H1 (cell line): ENCODE results near the gene RNF10. TPM values are rescaled to one million over a fixed set of nuclear protein-coding genes. Genes with fewer than 3 reads are reported as not detected.
A peak's percentile ranks its signal among the peaks of the same experiment; 100 is the strongest.

ENCODE experiments used
- ASH2L ChIP-seq: fragments of 200-600, 300-600 bp; sonication (generic); IDR thresholded peaks from one replicate; pipeline ENCODE4 v1.7.1; 2017; ENCODE audit warnings: low read length
- CHD2 ChIP-seq: IDR thresholded peaks from 2 replicates; pipeline ENCODE4 v1.6.1; 2012; ENCODE audit warnings: low read length, improper control_type of control experiment
- EP300 ChIP-seq, 2 experiments: IDR thresholded peaks; 1 replicate in 1 of 2; 2 replicates in 1 of 2; pipeline ENCODE4 v1.6.1; 2011 to 2012; ENCODE audit warnings: low read depth in 2 of 2, low read length in 2 of 2, mild to moderate bottlenecking in 2 of 2, borderline replicate concordance in 1 of 2, inconsistent platforms in 1 of 2, moderate library complexity in 1 of 2
- GABPA ChIP-seq: IDR thresholded peaks from 2 replicates; pipeline ENCODE4 v1.6.1; 2011; ENCODE audit warnings: mild to moderate bottlenecking, low read length, moderate library complexity, borderline replicate concordance; ENCODE audit not compliant: insufficient read depth
- GTF2F1 ChIP-seq: IDR thresholded peaks from 2 replicates; pipeline ENCODE4 v1.6.1; 2012; ENCODE audit warnings: low read depth, low read length, improper control_type of control experiment, borderline replicate concordance
- JUND ChIP-seq: IDR thresholded peaks from 2 replicates; pipeline ENCODE4 v1.6.1; 2011; ENCODE audit warnings: mild to moderate bottlenecking, improper control_type of control experiment, low read length
- KDM5A ChIP-seq: fragments of 200-600 bp; IDR thresholded peaks from 2 replicates; pipeline ENCODE4 v1.7.1; 2012; ENCODE audit warnings: mild to moderate bottlenecking, low read length, inconsistent platforms, mixed read lengths
- NANOG ChIP-seq: IDR thresholded peaks from 2 replicates; pipeline ENCODE4 v1.6.1; 2011; ENCODE audit warnings: low read length, low read depth, mild to moderate bottlenecking, inconsistent platforms; ENCODE audit not compliant: insufficient read depth, poor library complexity, severe bottlenecking
- NRF1 ChIP-seq: IDR thresholded peaks from 2 replicates; pipeline ENCODE4 v1.6.1; 2011; ENCODE audit warnings: mild to moderate bottlenecking, low read depth, low read length, improper control_type of control experiment
- PHF8 ChIP-seq: fragments of 200-600 bp; sonication (generic); conservative IDR thresholded peaks from 2 replicates; pipeline ENCODE4 v1.7.1; 2012; ENCODE audit warnings: low read depth, mild to moderate bottlenecking, inconsistent platforms, low read length, moderate library complexity
- RFX5 ChIP-seq: IDR thresholded peaks from 2 replicates; pipeline ENCODE4 v1.6.1; 2011; ENCODE audit warnings: low read depth, low read length, improper control_type of control experiment, borderline replicate concordance
- RXRA ChIP-seq: IDR thresholded peaks from 2 replicates; pipeline ENCODE4 v1.6.1; 2011; ENCODE audit warnings: low read depth, mild to moderate bottlenecking, low read length, moderate library complexity; ENCODE audit not compliant: insufficient read depth
- SAP30 ChIP-seq: fragments of 300-600 bp; sonication (generic); IDR thresholded peaks from 2 replicates; pipeline ENCODE4 v1.7.1; 2012; ENCODE audit warnings: low read length, moderate library complexity, mild to moderate bottlenecking, inconsistent platforms; ENCODE audit not compliant: insufficient read depth, insufficient replicate concordance
- SP4 ChIP-seq: IDR thresholded peaks from 2 replicates; pipeline ENCODE4 v1.6.1; 2012; ENCODE audit warnings: low read length, inconsistent platforms
- SUZ12 ChIP-seq: fragments of 200-600 bp; sonication (generic); IDR thresholded peaks from 2 replicates; pipeline ENCODE4 v1.6.1; 2012; ENCODE audit warnings: mild to moderate bottlenecking, inconsistent platforms, low read length, moderate library complexity, mixed read lengths
- TAF1 ChIP-seq: IDR thresholded peaks from 2 replicates; pipeline ENCODE4 v1.6.1; 2011; ENCODE audit warnings: mild to moderate bottlenecking, low read depth, low read length
- TEAD4 ChIP-seq: IDR thresholded peaks from 2 replicates; pipeline ENCODE4 v1.6.1; 2012; ENCODE audit warnings: low read depth, low read length, inconsistent platforms, mixed read lengths
- YY1 ChIP-seq: IDR thresholded peaks from 2 replicates; pipeline ENCODE4 v1.6.1; 2011; ENCODE audit warnings: low read depth, mild to moderate bottlenecking, low read length
- polyA plus RNA-seq, 7 experiments: library from polyadenylated mRNA; depleted of rRNA in 3 of 7; stranded (reverse) in 5 of 7; unstranded in 2 of 7; fragments of >200 nt in 5 of 7; fragments of 200-250 nt in 2 of 7; gene quantifications; 1 replicate in 5 of 7; 2 replicates in 1 of 7; 4 replicates in 1 of 7; pipeline versions ENCODE4 v1.2.1 to v1.2.3, GENCODE V29; 2011 to 2013; ENCODE audit warnings: missing spikeins in 2 of 7, mixed read lengths in 2 of 7
- total RNA-seq: library from RNA; stranded (reverse); fragmentation: NEBNext Ultra II Directional; extraction: Animal tissue kit (Norgen Biotek cat#: 25700); gene quantifications from 2 replicates; pipeline ENCODE4 v1.2.1, GENCODE V29; 2021
- TF ChIP-seq, protein P1 (sequence below): IDR thresholded peaks from 2 replicates; pipeline ENCODE4 v1.6.1; 2012; ENCODE audit warnings: inconsistent platforms
- TF ChIP-seq, protein P2 (sequence below): IDR thresholded peaks from 2 replicates; pipeline ENCODE4 v1.6.1; 2011; ENCODE audit warnings: low read depth, mild to moderate bottlenecking, low read length; ENCODE audit not compliant: insufficient read depth
- TF ChIP-seq, protein P3 (sequence below): IDR thresholded peaks from 2 replicates; pipeline ENCODE4 v1.6.1; 2011; ENCODE audit warnings: low read length, improper control_type of control experiment

RNF10 gene
- total and polyA plus RNA-seq, 2 of the 8 experiments (the other 6 are each of a cell fraction or from before 2014, with no cell fraction given), result 71.6 to 171 TPM

DNA sequence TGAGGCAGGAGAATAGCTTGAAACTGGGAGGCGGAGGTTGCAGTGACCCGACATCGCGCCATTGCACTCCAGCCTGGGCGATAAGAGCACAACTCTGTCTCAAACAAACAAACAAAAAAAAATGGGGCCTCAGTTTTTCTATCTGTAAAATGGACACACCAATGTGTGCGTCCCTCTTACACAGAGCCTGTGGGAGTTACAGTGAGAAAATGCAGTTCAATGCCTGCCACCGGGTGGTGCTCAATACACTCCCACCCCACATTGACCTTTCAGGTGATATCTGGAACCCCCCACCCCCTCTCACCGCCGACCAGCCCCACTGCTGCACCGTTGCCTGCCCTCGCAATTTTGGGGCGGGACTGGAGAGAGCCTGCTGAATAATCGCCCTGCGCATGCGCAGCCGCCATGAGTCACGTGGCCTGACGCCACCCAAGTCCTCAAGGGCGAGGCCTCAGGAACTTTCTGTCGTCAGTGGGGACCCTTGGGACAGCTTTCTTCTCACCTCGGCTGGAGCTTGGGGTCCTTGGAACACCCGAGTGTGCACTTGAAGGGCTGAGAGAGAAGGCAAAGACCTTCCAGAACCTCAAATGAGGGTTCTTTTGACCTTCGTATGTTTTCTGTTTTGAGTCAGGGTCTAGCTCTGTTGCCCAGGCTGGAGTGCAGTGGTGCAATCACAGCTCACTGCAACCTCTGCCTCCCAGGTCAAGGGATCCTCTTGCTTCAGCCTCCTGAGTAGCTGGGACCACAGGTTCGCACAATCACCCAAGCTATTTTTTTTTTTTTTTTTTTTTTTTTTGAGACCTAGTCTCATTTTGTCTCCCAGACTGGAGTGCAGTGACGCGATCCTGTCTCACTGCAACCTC, 91.6 kb downstream of the RNF10 start (continued):
- TF ChIP-seq GABPA, result no peak
- peak; percentile 37; the same call in 1 of the 2 replicates for TF ChIP-seq NRF1
- TF ChIP-seq, protein P1, sequence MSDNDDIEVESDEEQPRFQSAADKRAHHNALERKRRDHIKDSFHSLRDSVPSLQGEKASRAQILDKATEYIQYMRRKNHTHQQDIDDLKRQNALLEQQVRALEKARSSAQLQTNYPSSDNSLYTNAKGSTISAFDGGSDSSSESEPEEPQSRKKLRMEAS, result peak; percentile 61; the same call in 1 of the 2 replicates
- no peak for TF ChIP-seq YY1
- TF ChIP-seq NANOG, result no peak
- TF ChIP-seq SUZ12, result no peak
- TF ChIP-seq ASH2L, result no peak
- TF ChIP-seq KDM5A, result no peak
- TF ChIP-seq SAP30, result no peak
- TF ChIP-seq EP300 (IDR thresholded peaks at IDR 0.05; ENCODE audit: borderline replicate concordance in 1 of 2, low read depth in 2 of 2, low read length in 2 of 2), result no peak
- TF ChIP-seq TEAD4, result no peak
- TF ChIP-seq SP4, result no peak
- TF ChIP-seq GTF2F1, result no peak
- TF ChIP-seq, protein P2, sequence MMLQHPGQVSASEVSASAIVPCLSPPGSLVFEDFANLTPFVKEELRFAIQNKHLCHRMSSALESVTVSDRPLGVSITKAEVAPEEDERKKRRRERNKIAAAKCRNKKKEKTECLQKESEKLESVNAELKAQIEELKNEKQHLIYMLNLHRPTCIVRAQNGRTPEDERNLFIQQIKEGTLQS, result no peak
- no peak for TF ChIP-seq PHF8
- no peak for TF ChIP-seq CHD2
- no peak for TF ChIP-seq TAF1
- no peak for TF ChIP-seq RXRA
- no peak for TF ChIP-seq RFX5
- TF ChIP-seq JUND, result no peak
- TF ChIP-seq, protein P3, sequence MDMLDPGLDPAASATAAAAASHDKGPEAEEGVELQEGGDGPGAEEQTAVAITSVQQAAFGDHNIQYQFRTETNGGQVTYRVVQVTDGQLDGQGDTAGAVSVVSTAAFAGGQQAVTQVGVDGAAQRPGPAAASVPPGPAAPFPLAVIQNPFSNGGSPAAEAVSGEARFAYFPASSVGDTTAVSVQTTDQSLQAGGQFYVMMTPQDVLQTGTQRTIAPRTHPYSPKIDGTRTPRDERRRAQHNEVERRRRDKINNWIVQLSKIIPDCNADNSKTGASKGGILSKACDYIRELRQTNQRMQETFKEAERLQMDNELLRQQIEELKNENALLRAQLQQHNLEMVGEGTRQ, result 0 out of 2 replicates have a peak, but pooled peaks have one; percentile 40
